HepG2 (cell line): Measurements from ENCODE around the gene KLHL21. TPM values are rescaled to one million over a fixed set of nuclear protein-coding genes. Genes with fewer than 3 reads are reported as not detected.

Experiments used
- DMTF1 ChIP-seq: sonication (generic); formaldehyde crosslinking; IDR thresholded peaks from 2 replicates; pipeline ENCODE4 v1.4.0; 2020; ENCODE audit warnings: mild to moderate bottlenecking, missing genetic modification reagents
- ELF4 ChIP-seq: sonication (generic); formaldehyde crosslinking; IDR thresholded peaks from 2 replicates; pipeline ENCODE4 v1.5.0; 2020; ENCODE audit warnings: missing genetic modification reagents, mild to moderate bottlenecking, moderate library complexity, borderline replicate concordance
- GMEB1 ChIP-seq: sonication (generic); formaldehyde crosslinking; IDR thresholded peaks from 2 replicates; pipeline ENCODE4 v1.5.1; 2020; ENCODE audit warnings: missing genetic modification reagents, mild to moderate bottlenecking, borderline replicate concordance
- GTF3A ChIP-seq: sonication (generic); formaldehyde crosslinking; conservative IDR thresholded peaks from 2 replicates; pipeline ENCODE4 v1.4.0; 2020; ENCODE audit warnings: mild to moderate bottlenecking, missing genetic modification reagents
- HMG20B ChIP-seq: conservative IDR thresholded peaks from 2 replicates; pipeline ENCODE4 v1.6.1; 2016; ENCODE audit warnings: missing genetic modification reagents, missing compliant biosample characterization
- ZFYVE20 ChIP-seq: sonication (generic); formaldehyde crosslinking; IDR thresholded peaks from 2 replicates; pipeline ENCODE4 v1.8.0; 2023; ENCODE audit warnings: low read depth, mild to moderate bottlenecking, moderate library complexity, missing genetic modification reagents, borderline replicate concordance
- ZNF383 ChIP-seq: sonication (generic); formaldehyde crosslinking; IDR thresholded peaks from 2 replicates; pipeline ENCODE4 v1.4.0; 2020; ENCODE audit warnings: missing genetic modification reagents, mild to moderate bottlenecking, borderline replicate concordance
- ZNF432 ChIP-seq: sonication (generic); formaldehyde crosslinking; IDR thresholded peaks from 2 replicates; pipeline ENCODE4 v1.5.0; 2020; ENCODE audit warnings: missing genetic modification reagents, mild to moderate bottlenecking, borderline replicate concordance
- ZNF598 ChIP-seq: sonication (generic); formaldehyde crosslinking; IDR thresholded peaks from 2 replicates; pipeline ENCODE4 v1.5.1; 2020; ENCODE audit warnings: mild to moderate bottlenecking, missing genetic modification reagents, borderline replicate concordance
- polyA plus RNA-seq, 8 experiments: library from polyadenylated mRNA; depleted of rRNA in 3 of 8; stranded (reverse) in 7 of 8; unstranded in 1 of 8; fragments of >200 nt; fragmentation: Illumina TruSeq in 4 of 8; extraction: Trizol in 4 of 8; gene quantifications; 2 replicates each; pipeline versions ENCODE4 v1.2.1 to v1.2.3, GENCODE V29; 2011 to 2016; ENCODE audit warnings: low read depth in 4 of 8, missing spikeins in 1 of 8, mixed read lengths in 1 of 8; ENCODE audit not compliant: insufficient read depth in 1 of 8
- total RNA-seq, 5 experiments: library from RNA; depleted of rRNA; stranded (reverse); fragments of >200 nt; fragmentation: Illumina TruSeq; extraction: Trizol; gene quantifications; 2 replicates each; pipeline ENCODE4 v1.2.3, GENCODE V29; 2016; ENCODE audit warnings: low read depth in 1 of 5
- TF ChIP-seq, protein P1 (sequence below): sonication (generic); formaldehyde crosslinking; IDR thresholded peaks from 2 replicates; pipeline ENCODE4 v1.4.0; 2020; ENCODE audit warnings: mild to moderate bottlenecking, missing genetic modification reagents
- TF ChIP-seq, protein P2 (sequence below): sonication (generic); formaldehyde crosslinking; IDR thresholded peaks from 2 replicates; pipeline ENCODE4 v1.8.0; 2022; ENCODE audit warnings: low read depth, missing genetic modification reagents
- TF ChIP-seq, protein P3 (sequence below): sonication (generic); formaldehyde crosslinking; IDR thresholded peaks from 2 replicates; pipeline ENCODE4 v1.5.0; 2020; ENCODE audit warnings: missing genetic modification reagents
- TF ChIP-seq, protein P4 (sequence below): sonication (generic); formaldehyde crosslinking; IDR thresholded peaks from 2 replicates; pipeline ENCODE4 v1.4.0; 2020; ENCODE audit warnings: missing genetic modification reagents

The KLHL21 gene
- total and polyA plus RNA-seq, 2 of the 13 experiments (the other 11 are each of a cell fraction or from before 2014, with no cell fraction given), result 14.8 to 25.0 TPM

DNA sequence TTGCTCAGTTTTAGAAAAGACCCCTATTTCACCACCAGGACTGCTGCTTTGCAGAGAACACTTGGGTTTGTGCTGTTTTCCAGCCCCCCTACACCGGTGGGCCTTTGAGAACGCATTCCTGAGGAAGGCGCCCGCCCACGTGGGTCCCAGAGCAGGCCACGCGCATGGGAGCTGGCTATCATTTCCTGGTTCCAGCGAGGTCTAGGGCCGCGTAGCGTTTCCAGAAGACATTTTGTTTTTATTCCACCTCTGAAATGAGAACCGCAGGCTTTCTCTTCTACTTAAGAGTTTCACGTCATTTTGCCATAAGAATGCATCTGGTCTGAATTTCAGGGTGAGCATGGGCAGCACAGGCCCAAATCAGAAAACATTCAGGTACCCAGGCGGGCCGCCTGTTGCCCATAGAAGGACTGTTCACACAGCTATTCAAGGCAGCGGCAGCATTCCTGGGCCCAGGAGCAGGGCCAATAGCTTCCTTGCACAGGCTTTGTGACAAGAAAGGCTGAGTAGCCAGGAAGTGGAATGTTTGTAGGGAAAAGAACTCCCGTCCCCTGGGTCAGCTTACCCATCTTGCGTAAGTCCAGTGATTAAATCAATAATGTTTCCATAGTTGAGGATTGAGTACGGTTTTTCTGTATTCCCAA, 1.4 kb upstream of the KLHL21 start (continued):
- TF ChIP-seq, protein P1, sequence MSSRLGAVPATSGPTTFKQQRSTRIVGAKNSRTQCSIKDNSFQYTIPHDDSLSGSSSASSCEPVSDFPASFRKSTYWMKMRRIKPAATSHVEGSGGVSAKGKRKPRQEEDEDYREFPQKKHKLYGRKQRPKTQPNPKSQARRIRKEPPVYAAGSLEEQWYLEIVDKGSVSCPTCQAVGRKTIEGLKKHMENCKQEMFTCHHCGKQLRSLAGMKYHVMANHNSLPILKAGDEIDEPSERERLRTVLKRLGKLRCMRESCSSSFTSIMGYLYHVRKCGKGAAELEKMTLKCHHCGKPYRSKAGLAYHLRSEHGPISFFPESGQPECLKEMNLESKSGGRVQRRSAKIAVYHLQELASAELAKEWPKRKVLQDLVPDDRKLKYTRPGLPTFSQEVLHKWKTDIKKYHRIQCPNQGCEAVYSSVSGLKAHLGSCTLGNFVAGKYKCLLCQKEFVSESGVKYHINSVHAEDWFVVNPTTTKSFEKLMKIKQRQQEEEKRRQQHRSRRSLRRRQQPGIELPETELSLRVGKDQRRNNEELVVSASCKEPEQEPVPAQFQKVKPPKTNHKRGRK (CRISPR knock-in tag), result no peak
- TF ChIP-seq ZFYVE20 (CRISPR knock-in tag), result no peak
- TF ChIP-seq, protein P2, sequence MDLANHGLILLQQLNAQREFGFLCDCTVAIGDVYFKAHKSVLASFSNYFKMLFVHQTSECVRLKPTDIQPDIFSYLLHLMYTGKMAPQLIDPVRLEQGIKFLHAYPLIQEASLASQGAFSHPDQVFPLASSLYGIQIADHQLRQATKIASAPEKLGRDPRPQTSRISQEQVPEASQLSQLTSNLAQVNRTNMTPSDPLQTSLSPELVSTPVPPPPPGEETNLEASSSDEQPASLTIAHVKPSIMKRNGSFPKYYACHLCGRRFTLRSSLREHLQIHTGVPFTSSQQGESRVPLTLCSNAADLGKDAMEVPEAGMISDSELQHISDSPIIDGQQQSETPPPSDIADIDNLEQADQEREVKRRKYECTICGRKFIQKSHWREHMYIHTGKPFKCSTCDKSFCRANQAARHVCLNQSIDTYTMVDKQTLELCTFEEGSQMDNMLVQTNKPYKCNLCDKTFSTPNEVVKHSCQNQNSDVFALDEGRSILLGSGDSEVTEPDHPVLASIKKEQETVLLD (CRISPR knock-in tag), result no peak
- TF ChIP-seq, protein P3, sequence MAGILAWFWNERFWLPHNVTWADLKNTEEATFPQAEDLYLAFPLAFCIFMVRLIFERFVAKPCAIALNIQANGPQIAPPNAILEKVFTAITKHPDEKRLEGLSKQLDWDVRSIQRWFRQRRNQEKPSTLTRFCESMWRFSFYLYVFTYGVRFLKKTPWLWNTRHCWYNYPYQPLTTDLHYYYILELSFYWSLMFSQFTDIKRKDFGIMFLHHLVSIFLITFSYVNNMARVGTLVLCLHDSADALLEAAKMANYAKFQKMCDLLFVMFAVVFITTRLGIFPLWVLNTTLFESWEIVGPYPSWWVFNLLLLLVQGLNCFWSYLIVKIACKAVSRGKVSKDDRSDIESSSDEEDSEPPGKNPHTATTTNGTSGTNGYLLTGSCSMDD, result no peak
- no peak for TF ChIP-seq ZNF383 (CRISPR knock-in tag)
- no peak for TF ChIP-seq DMTF1
- no peak for TF ChIP-seq GTF3A
- TF ChIP-seq HMG20B, result 0 out of 2 replicates have a peak, but pooled peaks have one; percentile 30
- TF ChIP-seq, protein P4, sequence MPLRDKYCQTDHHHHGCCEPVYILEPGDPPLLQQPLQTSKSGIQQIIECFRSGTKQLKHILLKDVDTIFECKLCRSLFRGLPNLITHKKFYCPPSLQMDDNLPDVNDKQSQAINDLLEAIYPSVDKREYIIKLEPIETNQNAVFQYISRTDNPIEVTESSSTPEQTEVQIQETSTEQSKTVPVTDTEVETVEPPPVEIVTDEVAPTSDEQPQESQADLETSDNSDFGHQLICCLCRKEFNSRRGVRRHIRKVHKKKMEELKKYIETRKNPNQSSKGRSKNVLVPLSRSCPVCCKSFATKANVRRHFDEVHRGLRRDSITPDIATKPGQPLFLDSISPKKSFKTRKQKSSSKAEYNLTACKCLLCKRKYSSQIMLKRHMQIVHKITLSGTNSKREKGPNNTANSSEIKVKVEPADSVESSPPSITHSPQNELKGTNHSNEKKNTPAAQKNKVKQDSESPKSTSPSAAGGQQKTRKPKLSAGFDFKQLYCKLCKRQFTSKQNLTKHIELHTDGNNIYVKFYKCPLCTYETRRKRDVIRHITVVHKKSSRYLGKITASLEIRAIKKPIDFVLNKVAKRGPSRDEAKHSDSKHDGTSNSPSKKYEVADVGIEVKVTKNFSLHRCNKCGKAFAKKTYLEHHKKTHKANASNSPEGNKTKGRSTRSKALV (CRISPR knock-in tag), result 0 out of 2 replicates have a peak, but pooled peaks have one; percentile 51
- no peak for TF ChIP-seq ZNF432
- 0 out of 2 replicates have a peak, but pooled peaks have one; percentile 25 for TF ChIP-seq GMEB1 (CRISPR knock-in tag)
- no peak for TF ChIP-seq ZNF598 (CRISPR knock-in tag)
- peak; percentile 74; the same call in 1 of the 2 replicates for TF ChIP-seq ELF4 (CRISPR knock-in tag)
